ENCODE data around the gene ARR3.

Gene ARR3

GRCh38 chrX:70254909-70255308 lies 13.2 kb upstream of the ARR3 start:
- TF ChIP-seq YY1 (IDR thresholded peaks at IDR 0.05; ENCODE audit: low read depth) (no peak), FOXM1 (IDR thresholded peaks at IDR 0.05; ENCODE audit: borderline replicate concordance, low read depth) (no peak), ZBTB7A (IDR thresholded peaks at IDR 0.05; ENCODE audit: low read depth) (no peak), EP300 (IDR thresholded peaks at IDR 0.05; ENCODE audit: borderline replicate concordance) (no peak), TEAD4 (IDR thresholded peaks at IDR 0.05) (no peak), TCF12 (IDR thresholded peaks at IDR 0.05; ENCODE audit: low read depth) (no peak), CEBPB (IDR thresholded peaks at IDR 0.05) (no peak), TAF1 (IDR thresholded peaks at IDR 0.05; ENCODE audit: low read depth) (no peak), RAD21 (IDR thresholded peaks at IDR 0.05; ENCODE audit: low read depth) (no peak)
- TF ChIP-seq, protein P1, sequence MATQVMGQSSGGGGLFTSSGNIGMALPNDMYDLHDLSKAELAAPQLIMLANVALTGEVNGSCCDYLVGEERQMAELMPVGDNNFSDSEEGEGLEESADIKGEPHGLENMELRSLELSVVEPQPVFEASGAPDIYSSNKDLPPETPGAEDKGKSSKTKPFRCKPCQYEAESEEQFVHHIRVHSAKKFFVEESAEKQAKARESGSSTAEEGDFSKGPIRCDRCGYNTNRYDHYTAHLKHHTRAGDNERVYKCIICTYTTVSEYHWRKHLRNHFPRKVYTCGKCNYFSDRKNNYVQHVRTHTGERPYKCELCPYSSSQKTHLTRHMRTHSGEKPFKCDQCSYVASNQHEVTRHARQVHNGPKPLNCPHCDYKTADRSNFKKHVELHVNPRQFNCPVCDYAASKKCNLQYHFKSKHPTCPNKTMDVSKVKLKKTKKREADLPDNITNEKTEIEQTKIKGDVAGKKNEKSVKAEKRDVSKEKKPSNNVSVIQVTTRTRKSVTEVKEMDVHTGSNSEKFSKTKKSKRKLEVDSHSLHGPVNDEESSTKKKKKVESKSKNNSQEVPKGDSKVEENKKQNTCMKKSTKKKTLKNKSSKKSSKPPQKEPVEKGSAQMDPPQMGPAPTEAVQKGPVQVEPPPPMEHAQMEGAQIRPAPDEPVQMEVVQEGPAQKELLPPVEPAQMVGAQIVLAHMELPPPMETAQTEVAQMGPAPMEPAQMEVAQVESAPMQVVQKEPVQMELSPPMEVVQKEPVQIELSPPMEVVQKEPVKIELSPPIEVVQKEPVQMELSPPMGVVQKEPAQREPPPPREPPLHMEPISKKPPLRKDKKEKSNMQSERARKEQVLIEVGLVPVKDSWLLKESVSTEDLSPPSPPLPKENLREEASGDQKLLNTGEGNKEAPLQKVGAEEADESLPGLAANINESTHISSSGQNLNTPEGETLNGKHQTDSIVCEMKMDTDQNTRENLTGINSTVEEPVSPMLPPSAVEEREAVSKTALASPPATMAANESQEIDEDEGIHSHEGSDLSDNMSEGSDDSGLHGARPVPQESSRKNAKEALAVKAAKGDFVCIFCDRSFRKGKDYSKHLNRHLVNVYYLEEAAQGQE (IDR thresholded peaks at IDR 0.05; ENCODE audit: low read depth) = no peak
- TF ChIP-seq, protein P2, sequence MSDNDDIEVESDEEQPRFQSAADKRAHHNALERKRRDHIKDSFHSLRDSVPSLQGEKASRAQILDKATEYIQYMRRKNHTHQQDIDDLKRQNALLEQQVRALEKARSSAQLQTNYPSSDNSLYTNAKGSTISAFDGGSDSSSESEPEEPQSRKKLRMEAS (IDR thresholded peaks at IDR 0.05) = no peak

DNA sequence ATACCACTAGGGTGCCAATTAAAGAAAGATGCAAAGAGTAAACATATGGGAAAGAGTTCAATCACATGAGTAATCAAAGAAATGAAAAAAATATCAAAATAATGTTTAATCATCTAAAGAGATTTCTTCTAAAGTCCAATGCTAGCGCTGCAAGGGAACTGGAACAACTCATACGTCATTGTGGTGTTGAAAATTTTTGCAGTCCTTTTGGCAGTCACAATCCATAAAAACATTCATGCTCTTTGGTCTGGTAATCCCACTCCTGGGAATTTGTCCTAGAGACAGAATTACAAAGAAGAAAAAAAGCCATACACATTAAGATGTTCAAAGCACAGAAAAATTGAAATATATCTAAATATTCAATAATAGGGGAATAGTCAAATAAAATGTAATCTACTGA lies 12.7 kb upstream of the ARR3 start:
- TF ChIP-seq FOXM1 (IDR thresholded peaks at IDR 0.05; ENCODE audit: borderline replicate concordance, low read depth) = no peak
- TF ChIP-seq, protein P1 (IDR thresholded peaks at IDR 0.05; ENCODE audit: low read depth) = no peak

DNA sequence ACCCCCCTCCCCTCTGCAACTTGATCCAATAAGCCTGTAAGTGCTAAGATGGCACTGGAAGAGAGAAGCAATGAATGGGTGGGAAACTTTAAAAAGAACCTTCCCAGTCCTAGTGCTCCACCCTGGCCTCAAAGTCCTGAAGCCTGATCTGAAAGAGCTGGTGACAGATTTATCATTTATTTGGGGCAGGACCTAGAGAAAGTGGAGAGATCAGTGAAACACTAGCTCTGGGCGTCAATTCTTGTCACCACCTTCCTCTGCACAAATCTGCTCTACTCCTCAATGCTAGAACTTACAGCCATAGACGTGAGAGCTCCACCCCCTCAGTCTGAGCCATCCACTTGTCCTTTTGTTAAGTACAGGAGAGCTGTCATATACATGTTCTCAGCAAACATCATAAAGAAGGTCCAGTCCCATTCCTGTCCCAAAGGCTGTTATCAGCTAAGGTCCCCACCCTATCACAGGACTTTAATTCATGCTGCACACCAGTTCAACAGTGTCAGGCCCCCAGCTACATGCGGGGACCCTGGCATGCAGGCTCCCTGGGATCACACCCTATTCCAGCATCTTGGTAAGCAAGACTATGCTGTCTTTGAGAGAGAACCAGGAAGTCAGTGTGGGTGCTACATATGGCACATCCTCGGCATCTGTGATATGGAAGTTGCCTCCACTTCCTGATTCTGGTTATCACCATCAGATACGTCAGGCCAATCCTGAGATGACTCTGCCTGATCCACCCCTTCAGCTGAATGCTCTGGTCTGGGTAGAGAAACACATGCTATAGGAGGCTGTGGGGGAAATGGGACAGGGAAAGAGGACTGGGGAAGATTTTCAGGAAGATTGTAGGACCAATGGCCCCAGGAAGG lies 10.5 kb upstream of the ARR3 start:
- TF ChIP-seq TAF1 (IDR thresholded peaks at IDR 0.05; ENCODE audit: low read depth) (no peak), CREB1 (IDR thresholded peaks at IDR 0.05; ENCODE audit: low read depth) (no peak), ZBTB7A (IDR thresholded peaks at IDR 0.05; ENCODE audit: low read depth) (no peak), TEAD4 (IDR thresholded peaks at IDR 0.05) (no peak), YY1 (IDR thresholded peaks at IDR 0.05; ENCODE audit: low read depth) (no peak), NFIC (IDR thresholded peaks at IDR 0.05) (no peak), FOXM1 (IDR thresholded peaks at IDR 0.05; ENCODE audit: borderline replicate concordance, low read depth) (no peak), RAD21 (IDR thresholded peaks at IDR 0.05; ENCODE audit: low read depth) (no peak)
- TF ChIP-seq, protein P1 (IDR thresholded peaks at IDR 0.05; ENCODE audit: low read depth) = no peak
- TF ChIP-seq, protein P2 (IDR thresholded peaks at IDR 0.05) = no peak

- TF ChIP-seq TCF12 (IDR thresholded peaks at IDR 0.05; ENCODE audit: low read depth) (no peak), CEBPB (IDR thresholded peaks at IDR 0.05) (no peak), EP300 (IDR thresholded peaks at IDR 0.05; ENCODE audit: borderline replicate concordance) (no peak), TAF1 (IDR thresholded peaks at IDR 0.05; ENCODE audit: low read depth) (no peak), NFIC (IDR thresholded peaks at IDR 0.05) (no peak), TEAD4 (IDR thresholded peaks at IDR 0.05) (no peak), ZBTB7A (IDR thresholded peaks at IDR 0.05; ENCODE audit: low read depth) (no peak), EGR1 (IDR thresholded peaks at IDR 0.05) (no peak), CREB1 (IDR thresholded peaks at IDR 0.05; ENCODE audit: low read depth) (no peak), USF1 (IDR thresholded peaks at IDR 0.05) (no peak), RAD21 (IDR thresholded peaks at IDR 0.05; ENCODE audit: low read depth) (no peak), YY1 (IDR thresholded peaks at IDR 0.05; ENCODE audit: low read depth) (no peak), FOXM1 (IDR thresholded peaks at IDR 0.05; ENCODE audit: borderline replicate concordance, low read depth) (no peak)
- TF ChIP-seq, protein P1 (IDR thresholded peaks at IDR 0.05; ENCODE audit: low read depth) = no peak
Measured at GRCh38 chrX:70260104-70260503, 8.0 kb upstream of the ARR3 start, which contains the start of gene P2RY4. P2RY4 (minus strand) TSS chrX:70260204; CDS start chrX:70259624, 580 bp downstream.

All from Ishikawa (cell line).